Keratinocyte (primary cell): ENCODE results near the gene HLTF. TPM values are rescaled to one million over a fixed set of nuclear protein-coding genes. Genes with fewer than 3 reads are reported as not detected.

Experiments used
- DNase-seq: peaks from one replicate; pipeline ENCODE4 v3.0.0-alpha.2; 2011; ENCODE audit warnings: low read depth, missing footprints, low spot score
- FAIRE-seq: peaks from 2 replicates; lab custom pipeline; 2011; peaks lifted over from hg19 to GRCh38; lab: Jason Lieb, UNC
- H2AFZ ChIP-seq: 2 replicates; pipeline ENCODE4 v1.6.0; 2012; ENCODE audit warnings: low read length, control low read depth, inconsistent platforms; ENCODE audit not compliant: control insufficient read depth
- H3K27ac ChIP-seq: 2 replicates; pipeline ENCODE4 v1.5.1; 2011; ENCODE audit warnings: low read length; ENCODE audit not compliant: control insufficient read depth, insufficient read depth
- H3K27me3 ChIP-seq: 3 replicates; pipeline ENCODE4 v1.6.0; 2011; ENCODE audit warnings: low read length; ENCODE audit not compliant: control insufficient read depth, insufficient read depth; ENCODE audit errors: extremely low read depth
- H3K36me3 ChIP-seq, 2 experiments: 2 replicates in 1 of 2; 3 replicates in 1 of 2; pipeline ENCODE4 v1.5.1; 2011; ENCODE audit warnings: low read length in 2 of 2, mild to moderate bottlenecking in 1 of 2; ENCODE audit not compliant: control insufficient read depth in 2 of 2, insufficient read depth in 2 of 2; ENCODE audit errors: extremely low read depth in 1 of 2
- H3K4me1 ChIP-seq: 3 replicates; pipeline ENCODE4 v1.5.1; 2011; ENCODE audit warnings: low read length; ENCODE audit not compliant: control insufficient read depth, insufficient read depth; ENCODE audit errors: extremely low read depth
- H3K4me2 ChIP-seq: 3 replicates; pipeline ENCODE4 v1.6.0; 2011; ENCODE audit warnings: low read depth, low read length; ENCODE audit not compliant: control insufficient read depth, insufficient read depth; ENCODE audit errors: extremely low read depth
- H3K4me3 ChIP-seq, 3 experiments: fragments of 200-600 bp in 1 of 3; sonication (generic) in 1 of 3; 2 replicates in 2 of 3; 3 replicates in 1 of 3; pipeline ENCODE4 v1.5.1; 2011 to 2016; ENCODE audit warnings: low read length in 3 of 3, mild to moderate bottlenecking in 3 of 3, control low read depth in 2 of 3, inconsistent platforms in 1 of 3, low read depth in 1 of 3, mixed read lengths in 1 of 3, mixed run types in 1 of 3, moderate library complexity in 1 of 3; ENCODE audit not compliant: control insufficient read depth in 2 of 3, insufficient read depth in 2 of 3; ENCODE audit errors: extremely low read depth in 1 of 3
- H3K79me2 ChIP-seq: 2 replicates; pipeline ENCODE4 v1.6.0; 2012; ENCODE audit warnings: low read length; ENCODE audit not compliant: control insufficient read depth, insufficient read depth
- H3K9ac ChIP-seq: 3 replicates; pipeline ENCODE4 v1.6.0; 2011; ENCODE audit warnings: low read length; ENCODE audit not compliant: control insufficient read depth, insufficient read depth; ENCODE audit errors: extremely low read depth
- H3K9me1 ChIP-seq: 3 replicates; pipeline ENCODE4 v1.6.0; 2011; ENCODE audit warnings: low read length; ENCODE audit not compliant: control insufficient read depth, insufficient read depth; ENCODE audit errors: extremely low read depth
- H3K9me3 ChIP-seq: 2 replicates; pipeline ENCODE4 v1.5.1; 2012; ENCODE audit warnings: low read depth, low read length; ENCODE audit not compliant: control insufficient read depth
- H4K20me1 ChIP-seq: 3 replicates; pipeline ENCODE4 v1.6.0; 2011; ENCODE audit warnings: low read length; ENCODE audit not compliant: control insufficient read depth, insufficient read depth; ENCODE audit errors: extremely low read depth
- CTCF ChIP-seq, 3 experiments: IDR thresholded peaks in 1 of 3; conservative IDR thresholded peaks in 1 of 3; optimal IDR thresholded peaks in 1 of 3; 2 replicates in 2 of 3; 3 replicates in 1 of 3; pipeline versions ENCODE3 to v1.5.1; 2011; ENCODE audit warnings: low read length in 3 of 3, mild to moderate bottlenecking in 3 of 3, moderate library complexity in 2 of 3, control low read depth in 1 of 3, inconsistent platforms in 1 of 3; ENCODE audit not compliant: insufficient read depth in 2 of 3; ENCODE audit errors: extremely low read depth in 1 of 3
- EZH2 ChIP-seq: IDR thresholded peaks from one replicate; pipeline ENCODE4 v1.6.1; 2012; ENCODE audit warnings: inconsistent platforms, mild to moderate bottlenecking, low read length, moderate library complexity
- dilution Hi-C: fragments of 300-500 bp; cut with MboI; formaldehyde crosslinking; loops from one replicate; pipeline ENCODE4 v1.7.0; 2020; ENCODE audit warnings: low sequenced_read_pairs; ENCODE audit not compliant: extremely low pct_ligation_motif_present
- polyA plus RNA-seq, 5 experiments: library from polyadenylated mRNA; depleted of rRNA in 3 of 5; stranded (reverse) in 3 of 5; stranded (forward) in 1 of 5; unstranded in 1 of 5; fragments of >200 nt; gene quantifications; 1 replicate in 1 of 5; 2 replicates in 3 of 5; 3 replicates in 1 of 5; pipeline versions ENCODE4 v1.2.1 to v1.2.3, GENCODE V29; 2011 to 2012; ENCODE audit warnings: missing spikeins in 2 of 5, low read depth in 1 of 5, low replicate concordance in 1 of 5

HLTF gene
- polyA plus RNA-seq, 1 donor (not counting 4 experiments of a cell fraction or from before 2014, with no cell fraction given), result 9.1 TPM

GRCh38 chr3:149019580-149019979 is 66.8 kb downstream of the HLTF start:
- Histone ChIP-seq H2AFZ (no peak overlapping the region), H3K27ac (no peak overlapping the region), H3K4me1 (peaks cover 14% of the 10 kb centered on the region), H3K9ac (no peak overlapping the region), H3K4me3 (no peak overlapping the region), H3K4me2 (no peak overlapping the region), H3K79me2 (no peaks in the 10 kb centered on the region), H3K9me3 (no peaks in the 10 kb centered on the region), H4K20me1 (no peaks in the 10 kb centered on the region), H3K9me1 (peaks cover 5% of the 10 kb centered on the region), H3K27me3 (no peaks in the 10 kb centered on the region), H3K36me3 (peaks cover 0 to 2% of the 10 kb centered on the region in 2 experiments)
- dilution Hi-C loops, result no loop called here
- no peak for DNase-seq
- FAIRE-seq, result no peak
- TF ChIP-seq EZH2 (no peak), CTCF (optimal IDR thresholded peaks at IDR 0.05 in 1 of 3, IDR thresholded peaks at IDR 0.05 in 1 of 3, conservative IDR thresholded peaks at IDR 0.05 in 1 of 3; ENCODE audit: extremely low read depth in 1 of 3, insufficient read depth in 2 of 3, low read length in 3 of 3) (no peak)

GRCh38 chr3:149018247-149018646 is 68.1 kb downstream of the HLTF start:
- no peak overlapping the region for H3K4me3 ChIP-seq
- H3K79me2 ChIP-seq, result no peaks in the 10 kb centered on the region
- H3K4me2 ChIP-seq, result no peak overlapping the region
- H3K36me3 ChIP-seq, result peaks cover 0 to 2% of the 10 kb centered on the region in 2 experiments
- no peak overlapping the region for H3K27ac ChIP-seq
- FAIRE-seq, result no peak
- no peaks in the 10 kb centered on the region for H3K9me3 ChIP-seq
- H3K9ac ChIP-seq, result no peak overlapping the region
- H4K20me1 ChIP-seq, result no peaks in the 10 kb centered on the region
- H3K27me3 ChIP-seq, result no peaks in the 10 kb centered on the region
- peaks cover 2% of the 10 kb centered on the region for H3K9me1 ChIP-seq
- dilution Hi-C loops, result no loop called here
- TF ChIP-seq CTCF (optimal IDR thresholded peaks at IDR 0.05 in 1 of 3, IDR thresholded peaks at IDR 0.05 in 1 of 3, conservative IDR thresholded peaks at IDR 0.05 in 1 of 3; ENCODE audit: extremely low read depth in 1 of 3, insufficient read depth in 2 of 3, low read length in 3 of 3), result no peak
- no peak for TF ChIP-seq EZH2
- no peak for DNase-seq
- H2AFZ ChIP-seq, result no peak overlapping the region
- H3K4me1 ChIP-seq, result peaks cover 6% of the 10 kb centered on the region
